Measurements from ENCODE around the gene GPR142. TPM values are rescaled to one million over a fixed set of nuclear protein-coding genes. Genes with fewer than 3 reads are reported as not detected.
A peak's percentile ranks its signal among the peaks of the same experiment; 100 is the strongest.

GPR142 gene
- total and polyA plus RNA-seq, 2 of the 13 experiments (the other 11 are each of a cell fraction or from before 2014, with no cell fraction given), result not detected

DNA sequence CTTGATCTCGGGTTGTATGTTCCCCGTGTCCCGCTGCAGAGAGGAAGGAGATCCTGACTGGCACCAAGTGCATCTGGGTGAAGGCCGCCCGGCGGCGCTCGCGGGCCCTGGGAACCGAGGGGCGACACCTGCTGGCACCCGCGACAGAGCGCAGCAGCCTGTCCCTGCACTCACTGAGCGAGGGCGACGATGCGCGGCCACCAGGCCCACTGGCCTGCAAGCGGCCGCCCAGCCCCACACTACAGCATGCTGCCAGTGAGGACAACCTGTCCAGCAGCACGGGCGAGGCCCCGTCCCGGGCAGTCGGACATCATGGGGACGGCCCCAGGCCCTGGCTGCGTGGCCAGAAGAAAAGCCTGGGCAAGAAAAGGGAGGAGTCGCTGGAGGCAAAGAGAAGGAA is 13.2 kb upstream of the GPR142 start (continued):
- TF ChIP-seq ZNF713 (CRISPR knock-in tag; IDR thresholded peaks at IDR 0.05), result no peak
- 0 out of 2 replicates have a peak, but pooled peaks have one; percentile 55 for TF ChIP-seq ZNF12 (CRISPR knock-in tag; IDR thresholded peaks at IDR 0.05)
- TF ChIP-seq GFI1 (CRISPR knock-in tag; IDR thresholded peaks at IDR 0.05; ENCODE audit: borderline replicate concordance), result no peak
- peak; percentile 98 for TF ChIP-seq RAD21 (CRISPR knock-in tag; IDR thresholded peaks at IDR 0.05)
- 0 out of 2 replicates have a peak, but pooled peaks have one; percentile 47 for TF ChIP-seq ZNF761 (CRISPR knock-in tag; conservative IDR thresholded peaks at IDR 0.05)
- TF ChIP-seq, protein P1, sequence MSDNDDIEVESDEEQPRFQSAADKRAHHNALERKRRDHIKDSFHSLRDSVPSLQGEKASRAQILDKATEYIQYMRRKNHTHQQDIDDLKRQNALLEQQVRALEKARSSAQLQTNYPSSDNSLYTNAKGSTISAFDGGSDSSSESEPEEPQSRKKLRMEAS (IDR thresholded peaks at IDR 0.05), result 0 out of 2 replicates have a peak, but pooled peaks have one; percentile 51
- peak; percentile 90 for TF ChIP-seq KDM2A (CRISPR knock-in tag; IDR thresholded peaks at IDR 0.05; ENCODE audit: borderline replicate concordance, low read depth)
- TF ChIP-seq ARNT2 (CRISPR knock-in tag; IDR thresholded peaks at IDR 0.05; ENCODE audit: low read depth), result peak; percentile 74
- TF ChIP-seq ZFP36L1 (CRISPR knock-in tag; IDR thresholded peaks at IDR 0.05), result no peak
- TF ChIP-seq SMC3 (IDR thresholded peaks at IDR 0.05; ENCODE audit: low read length), result peak; percentile 55; the same call in 1 of the 2 replicates
- TF ChIP-seq, protein P2, sequence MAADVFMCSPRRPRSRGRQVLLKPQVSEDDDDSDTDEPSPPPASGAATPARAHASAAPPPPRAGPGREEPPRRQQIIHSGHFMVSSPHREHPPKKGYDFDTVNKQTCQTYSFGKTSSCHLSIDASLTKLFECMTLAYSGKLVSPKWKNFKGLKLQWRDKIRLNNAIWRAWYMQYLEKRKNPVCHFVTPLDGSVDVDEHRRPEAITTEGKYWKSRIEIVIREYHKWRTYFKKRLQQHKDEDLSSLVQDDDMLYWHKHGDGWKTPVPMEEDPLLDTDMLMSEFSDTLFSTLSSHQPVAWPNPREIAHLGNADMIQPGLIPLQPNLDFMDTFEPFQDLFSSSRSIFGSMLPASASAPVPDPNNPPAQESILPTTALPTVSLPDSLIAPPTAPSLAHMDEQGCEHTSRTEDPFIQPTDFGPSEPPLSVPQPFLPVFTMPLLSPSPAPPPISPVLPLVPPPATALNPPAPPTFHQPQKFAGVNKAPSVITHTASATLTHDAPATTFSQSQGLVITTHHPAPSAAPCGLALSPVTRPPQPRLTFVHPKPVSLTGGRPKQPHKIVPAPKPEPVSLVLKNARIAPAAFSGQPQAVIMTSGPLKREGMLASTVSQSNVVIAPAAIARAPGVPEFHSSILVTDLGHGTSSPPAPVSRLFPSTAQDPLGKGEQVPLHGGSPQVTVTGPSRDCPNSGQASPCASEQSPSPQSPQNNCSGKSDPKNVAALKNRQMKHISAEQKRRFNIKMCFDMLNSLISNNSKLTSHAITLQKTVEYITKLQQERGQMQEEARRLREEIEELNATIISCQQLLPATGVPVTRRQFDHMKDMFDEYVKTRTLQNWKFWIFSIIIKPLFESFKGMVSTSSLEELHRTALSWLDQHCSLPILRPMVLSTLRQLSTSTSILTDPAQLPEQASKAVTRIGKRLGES (CRISPR knock-in tag; IDR thresholded peaks at IDR 0.05; ENCODE audit: borderline replicate concordance), result no peak
- TF ChIP-seq ZNF816 (CRISPR knock-in tag; IDR thresholded peaks at IDR 0.05; ENCODE audit: borderline replicate concordance), result no peak
- TF ChIP-seq ZNF614 (CRISPR knock-in tag; IDR thresholded peaks at IDR 0.05; ENCODE audit: borderline replicate concordance), result 0 out of 2 replicates have a peak, but pooled peaks have one; percentile 35
- peak; percentile 52; the same call in 1 of the 2 replicates for TF ChIP-seq ZFY (CRISPR knock-in tag; IDR thresholded peaks at IDR 0.05)
- 0 out of 2 replicates have a peak, but pooled peaks have one; percentile 20 for TF ChIP-seq ERF (CRISPR knock-in tag; IDR thresholded peaks at IDR 0.05)
- peak; percentile 55 for TF ChIP-seq JARID2 (CRISPR knock-in tag; IDR thresholded peaks at IDR 0.05; ENCODE audit: insufficient replicate concordance)
- TF ChIP-seq STAG1 (CRISPR knock-in tag; IDR thresholded peaks at IDR 0.05), result peak; percentile 79
- TF ChIP-seq FOXO1 (CRISPR knock-in tag; IDR thresholded peaks at IDR 0.05), result peak; percentile 52; the same call in 1 of the 2 replicates
- TF ChIP-seq RCOR2 (CRISPR knock-in tag; IDR thresholded peaks at IDR 0.05), result no peak
- TF ChIP-seq, protein P3, sequence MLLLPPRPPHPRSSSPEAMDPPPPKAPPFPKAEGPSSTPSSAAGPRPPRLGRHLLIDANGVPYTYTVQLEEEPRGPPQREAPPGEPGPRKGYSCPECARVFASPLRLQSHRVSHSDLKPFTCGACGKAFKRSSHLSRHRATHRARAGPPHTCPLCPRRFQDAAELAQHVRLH (CRISPR knock-in tag; IDR thresholded peaks at IDR 0.05; ENCODE audit: borderline replicate concordance, low read depth), result peak; percentile 99
- TF ChIP-seq SP1 (IDR thresholded peaks at IDR 0.05), result no peak
- peak; percentile 44; the same call in 1 of the 2 replicates for TF ChIP-seq SP1 (CRISPR knock-in tag; IDR thresholded peaks at IDR 0.05)
- TF ChIP-seq ZNF792 (CRISPR knock-in tag; IDR thresholded peaks at IDR 0.05), result 0 out of 2 replicates have a peak, but pooled peaks have one; percentile 41
- TF ChIP-seq MYC (CRISPR knock-in tag; IDR thresholded peaks at IDR 0.05; ENCODE audit: borderline replicate concordance), result peak; percentile 42; the same call in 1 of the 2 replicates
- TF ChIP-seq NR2F6 (IDR thresholded peaks at IDR 0.05), result no peak
- TF ChIP-seq NR2F6 (CRISPR knock-in tag; IDR thresholded peaks at IDR 0.05), result peak; percentile 51; the same call in 1 of the 2 replicates
- TF ChIP-seq EHMT2 (IDR thresholded peaks at IDR 0.05; ENCODE audit: borderline replicate concordance, low read depth, low read length), result no peak
- TF ChIP-seq RFXANK (CRISPR knock-in tag; IDR thresholded peaks at IDR 0.05), result no peak
- TF ChIP-seq ZBTB42 (CRISPR knock-in tag; IDR thresholded peaks at IDR 0.05), result peak; percentile 51; the same call in 1 of the 2 replicates
- TF ChIP-seq ZKSCAN1 (IDR thresholded peaks at IDR 0.05; ENCODE audit: low read length), result no peak; the same call in 1 of the 2 replicates
- peak; percentile 81 for TF ChIP-seq ZNF768 (CRISPR knock-in tag; IDR thresholded peaks at IDR 0.05)

Data from HepG2 (cell line).